HL-60 (cell line): ENCODE results near the gene ASCL1.

Source experiments
- DNase-seq, 2 experiments: peaks; one replicate each; pipeline ENCODE4 v3.0.0-alpha.2; 2010 to 2020; ENCODE audit warnings: low read depth in 1 of 2, low spot score in 1 of 2
- H3K27ac ChIP-seq: fragments of 250-450 bp; sonication (Bioruptor Pico); replicated peaks from 2 replicates; pipeline ENCODE4 v1.5.1; 2020; ENCODE audit warnings: mild to moderate bottlenecking, moderate library complexity
- H3K27me3 ChIP-seq: fragments of 250-450 bp; sonication (Bioruptor Pico); 2 replicates; pipeline ENCODE4 v1.5.1; 2021; ENCODE audit warnings: mild to moderate bottlenecking, moderate library complexity; ENCODE audit not compliant: insufficient read depth, poor library complexity, severe bottlenecking
- H3K4me3 ChIP-seq: replicated peaks from 2 replicates; pipeline ENCODE4 v1.5.1; 2011; ENCODE audit warnings: mild to moderate bottlenecking, control low read depth, low read length; ENCODE audit not compliant: insufficient read depth
- CTCF ChIP-seq: IDR thresholded peaks from one replicate; pipeline ENCODE4 v1.5.1; 2011; ENCODE audit warnings: low read length, control low read depth, inconsistent platforms; ENCODE audit not compliant: insufficient read depth
- GABPA ChIP-seq: IDR thresholded peaks from 2 replicates; pipeline ENCODE4 v1.6.1; 2012; ENCODE audit warnings: low read depth
- POLR2AphosphoS5 ChIP-seq: IDR thresholded peaks from 2 replicates; pipeline ENCODE4 v1.6.1; 2012; ENCODE audit warnings: low read depth
- REST ChIP-seq: IDR thresholded peaks from 2 replicates; pipeline ENCODE4 v1.6.1; 2012; ENCODE audit warnings: low read depth; ENCODE audit not compliant: insufficient replicate concordance
- SPI1 ChIP-seq: IDR thresholded peaks from 2 replicates; pipeline ENCODE4 v1.6.1; 2012; ENCODE audit warnings: low read depth, mild to moderate bottlenecking, borderline replicate concordance

ASCL1 gene

GRCh38 chr12:102939670-102940222 lies 17.7 kb upstream of the ASCL1 start:
- no peak overlapping the region for H3K4me3 ChIP-seq
- DNase-seq: no peak
- no peak for TF ChIP-seq SPI1
- no peak for TF ChIP-seq CTCF
- no peak for TF ChIP-seq POLR2AphosphoS5
- no peak for TF ChIP-seq REST
- no peak for TF ChIP-seq GABPA

GRCh38 chr12:102946042-102946441 lies 11.4 kb upstream of the ASCL1 start:
- no peak for DNase-seq
- TF ChIP-seq POLR2AphosphoS5: no peak
- TF ChIP-seq SPI1: no peak
- no peak overlapping the region for H3K27ac ChIP-seq
- H3K27me3 ChIP-seq: peaks cover 11% of the 10 kb centered on the region
- H3K4me3 ChIP-seq: no peak overlapping the region

More at GRCh38 chr12:102939670-102940222, 17.7 kb upstream of the ASCL1 start:
- peaks cover 3% of the 10 kb centered on the region for H3K27me3 ChIP-seq
- H3K27ac ChIP-seq: no peak overlapping the region

DNA sequence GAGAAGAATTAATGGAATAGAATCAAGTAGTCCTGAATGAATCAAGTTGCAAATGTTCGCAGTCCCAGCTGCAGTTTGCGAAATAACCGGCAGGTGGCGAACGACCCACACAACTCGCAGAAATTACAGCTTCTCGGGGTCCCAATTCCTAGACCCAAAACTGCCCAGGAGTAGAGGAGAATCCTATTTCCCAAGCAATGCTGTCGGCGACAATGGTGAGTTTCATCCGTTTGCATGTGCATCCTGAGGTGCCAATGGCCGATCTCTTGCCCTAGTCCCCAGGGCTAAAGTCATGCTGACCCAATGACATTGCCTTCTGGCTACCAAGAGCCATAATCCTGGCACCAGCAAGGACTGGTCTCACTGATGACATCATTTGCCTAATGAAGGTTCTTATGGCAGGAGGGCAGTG lies 8.5 kb upstream of the ASCL1 start:
- peak in 1 of 2 experiments; percentile 9 for DNase-seq
- TF ChIP-seq CTCF: peak; percentile 88
- no peak for TF ChIP-seq POLR2AphosphoS5
- no peak overlapping the region for H3K4me3 ChIP-seq
- H3K27ac ChIP-seq: no peak overlapping the region
- H3K27me3 ChIP-seq: peaks cover 19% of the 10 kb centered on the region

GRCh38 chr12:102950107-102950949 lies 7.1 kb upstream of the ASCL1 start:
- no peak for DNase-seq
- Histone ChIP-seq H3K4me3 (no peak overlapping the region), H3K27me3 (peaks cover 31% of the 10 kb centered on the region), H3K27ac (no peak overlapping the region)
- TF ChIP-seq SPI1 (no peak), CTCF (no peak), POLR2AphosphoS5 (no peak), GABPA (no peak), REST (no peak)
